GM19438 (cell line): ENCODE results near the gene TOP3A.
A peak's percentile ranks its signal among the peaks of the same experiment; 100 is the strongest.
"Not testable (repeated sequence)": the region's sequence is repeated elsewhere in the genome, so short reads cannot be mapped to it uniquely, and the experiment has no call there.

Source experiments
- ATAC-seq: cut with Tn5 transposase; IDR thresholded peaks from one replicate; pipeline ENCODE4 v1.9.1; 2021; ENCODE audit warnings: low read depth; ENCODE audit not compliant: unreplicated experiment

Gene TOP3A

DNA sequence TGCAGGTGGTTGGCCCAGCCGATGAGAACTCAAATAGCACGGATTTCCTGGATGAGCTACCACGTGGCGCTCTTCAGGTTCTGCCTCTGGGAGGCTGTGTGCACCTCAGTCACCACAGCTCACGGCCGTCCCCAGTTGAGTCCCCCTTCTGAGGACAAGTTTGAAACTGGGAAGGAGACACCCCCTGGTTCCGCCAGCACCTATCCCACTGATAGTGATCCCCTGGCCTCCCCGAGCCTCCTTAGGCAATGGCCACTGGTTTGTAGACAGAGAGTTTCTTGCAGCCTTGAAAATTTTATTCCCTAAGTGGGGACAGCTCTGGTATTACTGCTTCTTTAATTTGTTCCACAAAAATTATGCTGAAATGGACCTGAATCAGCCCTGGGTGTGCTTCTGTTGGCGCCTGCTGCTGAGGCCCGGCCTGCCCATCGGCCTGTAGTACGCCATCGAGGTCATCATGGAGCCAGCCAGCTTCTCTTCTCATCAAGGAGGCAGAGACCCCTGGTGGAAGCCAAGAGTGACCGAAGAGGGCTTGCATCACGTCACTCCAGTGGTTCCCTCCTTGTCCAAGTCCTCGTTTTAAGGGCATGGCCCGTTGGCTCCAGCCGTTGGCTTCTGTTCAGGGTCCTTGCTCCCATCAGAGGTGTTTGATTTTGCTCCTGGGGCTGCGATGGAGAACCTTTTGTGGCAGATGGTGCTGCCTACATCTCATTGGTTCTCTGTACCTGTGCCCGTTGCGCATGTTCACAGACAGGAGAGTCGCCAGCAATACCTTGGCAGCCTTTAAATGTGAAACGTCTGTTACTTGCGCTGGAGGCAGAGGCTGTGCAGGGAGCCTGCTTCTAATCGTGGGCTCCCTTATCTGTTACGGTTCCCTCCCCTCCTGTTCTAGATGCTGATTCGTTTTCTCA lies 9.6 kb upstream of the TOP3A start:
- no peak for ATAC-seq

DNA sequence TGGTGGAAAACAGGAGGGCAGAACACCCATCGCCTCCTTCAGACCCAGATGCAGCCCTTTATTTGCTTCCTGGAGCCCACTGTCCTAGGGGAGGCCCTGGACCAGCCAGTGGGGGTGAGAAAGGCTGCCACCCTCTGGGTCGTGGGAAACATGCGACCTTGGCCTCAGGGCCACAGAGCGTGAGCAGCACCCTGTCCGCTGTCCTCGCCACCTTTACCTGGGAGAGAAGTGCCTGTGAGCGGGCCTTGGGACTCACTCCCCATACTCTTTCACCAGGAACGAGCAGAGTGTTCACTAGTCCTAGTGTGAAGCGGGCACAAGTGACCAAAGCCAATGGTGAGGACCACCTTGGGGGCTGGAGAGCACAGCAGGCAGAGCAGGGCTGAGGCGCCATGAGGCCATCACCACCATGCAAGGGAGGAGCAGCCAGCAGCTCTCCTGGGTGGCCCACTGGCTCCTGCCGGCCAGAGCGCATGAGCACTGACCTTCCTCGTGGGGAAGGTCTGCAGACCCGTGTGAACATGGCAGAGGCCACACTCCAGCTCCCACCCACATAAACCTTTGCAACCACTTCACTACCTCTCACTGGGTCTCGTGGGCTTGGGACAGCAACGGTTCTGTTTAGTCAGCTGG lies 8.8 kb upstream of the TOP3A start:
- no peak for ATAC-seq

DNA sequence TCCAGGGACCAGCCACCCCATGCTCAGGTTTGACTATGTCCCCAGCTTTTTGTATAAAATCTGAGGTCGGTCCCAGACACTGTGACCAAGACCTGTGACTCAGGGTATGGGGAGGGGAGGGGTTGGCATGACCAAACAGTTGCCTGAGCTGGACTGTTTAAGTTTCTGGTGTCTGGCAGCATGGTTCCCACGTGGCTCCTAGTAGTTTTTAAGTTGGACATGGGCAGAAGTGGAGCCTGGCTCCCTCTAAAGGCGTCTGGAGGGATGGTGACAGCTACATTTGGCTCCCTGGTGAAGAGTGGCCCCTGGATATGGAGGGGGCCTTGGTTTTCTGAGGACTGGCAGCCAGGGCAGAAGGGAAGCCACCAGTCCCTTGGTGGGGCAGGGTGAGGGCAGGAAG lies 8.2 kb upstream of the TOP3A start:
- no peak for ATAC-seq

- ATAC-seq, result no peak
Measured at GRCh38 chr17:18322522-18322921, 7.7 kb upstream of the TOP3A start.

- no peak for ATAC-seq
Measured at GRCh38 chr17:18321309-18321708, 6.5 kb upstream of the TOP3A start.

DNA sequence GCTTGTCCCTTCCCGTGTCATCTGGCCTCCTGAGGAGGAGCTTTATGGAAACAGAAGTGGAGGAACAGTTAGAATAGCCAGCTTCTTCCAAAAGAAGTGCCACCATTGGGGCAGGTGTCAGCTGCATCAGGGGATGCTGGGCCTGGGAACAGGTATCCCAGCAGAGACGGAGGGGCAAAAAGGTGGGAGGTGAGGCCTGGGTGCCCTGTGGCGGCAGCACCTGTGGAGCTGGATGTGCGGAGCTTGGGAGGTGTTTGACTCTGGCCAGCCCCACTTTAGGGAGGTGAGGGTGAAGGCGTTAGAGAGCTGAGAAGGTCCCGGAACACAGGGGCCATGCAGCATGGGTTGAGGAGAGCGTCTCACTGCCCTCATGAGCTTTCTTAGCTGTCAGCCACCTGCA lies 5.5 kb upstream of the TOP3A start:
- ATAC-seq, result no peak

DNA sequence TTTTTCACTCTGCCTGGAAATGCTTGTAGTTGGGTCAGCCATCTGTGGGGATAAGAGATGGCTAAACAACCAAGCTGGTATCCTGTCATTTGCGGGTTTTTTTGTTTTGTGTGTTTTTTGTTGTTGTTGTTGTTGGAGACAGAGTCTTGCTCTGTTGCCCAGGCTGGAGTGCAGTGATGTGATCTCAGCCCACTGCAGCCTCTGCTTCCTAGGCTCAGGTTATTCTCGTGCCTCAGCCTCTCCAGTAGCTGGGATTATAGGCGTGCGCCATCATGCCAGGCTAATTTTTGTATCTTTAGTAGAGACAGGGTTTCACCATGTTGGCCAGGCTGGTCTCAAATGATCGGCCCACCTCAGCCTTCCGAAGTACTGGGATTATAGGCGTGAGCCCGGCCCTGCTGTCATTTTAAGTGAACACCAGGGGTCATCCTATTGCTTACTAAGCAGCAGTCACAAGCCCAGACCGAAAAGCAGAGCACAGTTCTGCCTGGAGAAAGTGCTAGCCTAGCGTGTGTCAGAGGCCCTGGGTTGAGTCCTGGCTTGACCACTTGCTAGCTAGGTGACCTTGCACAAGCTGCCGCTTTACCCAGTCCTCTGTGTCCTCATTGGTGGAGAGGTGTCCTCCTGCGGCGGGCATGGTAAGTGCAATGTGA lies 4.9 kb upstream of the TOP3A start:
- no peak for ATAC-seq

DNA sequence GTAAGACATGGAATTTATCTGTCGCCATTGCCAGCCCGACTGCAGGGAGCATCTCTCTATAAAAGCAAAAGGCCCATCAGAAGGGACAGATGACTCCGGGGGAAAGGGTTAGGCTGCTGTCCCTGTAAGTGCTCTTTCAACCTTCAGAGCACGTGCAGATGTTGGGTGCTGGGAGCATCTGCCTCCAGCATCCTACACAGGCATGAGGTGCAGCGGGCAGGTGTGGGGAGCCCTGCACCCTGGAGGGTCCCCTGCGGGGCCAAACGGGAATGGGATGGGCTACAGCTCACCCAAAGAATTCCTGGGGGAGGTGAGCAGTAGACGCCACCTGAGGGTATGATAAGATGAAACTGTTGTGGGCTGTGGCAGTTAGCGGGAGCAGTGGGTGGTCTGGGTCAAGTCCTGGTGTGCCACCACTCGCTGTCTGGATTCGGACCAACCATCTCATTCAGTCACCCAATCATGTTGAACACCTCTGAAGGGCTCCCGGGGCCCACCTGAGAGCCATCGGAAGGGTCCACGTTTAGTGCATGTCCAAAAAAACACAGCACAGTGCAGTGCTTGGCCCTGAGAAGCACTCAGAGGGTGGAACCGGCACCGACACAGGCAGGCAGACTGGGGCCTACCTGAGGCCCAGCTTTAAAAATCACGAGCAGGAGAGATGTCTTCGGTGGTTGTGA lies 4.1 kb upstream of the TOP3A start:
- no peak for ATAC-seq

DNA sequence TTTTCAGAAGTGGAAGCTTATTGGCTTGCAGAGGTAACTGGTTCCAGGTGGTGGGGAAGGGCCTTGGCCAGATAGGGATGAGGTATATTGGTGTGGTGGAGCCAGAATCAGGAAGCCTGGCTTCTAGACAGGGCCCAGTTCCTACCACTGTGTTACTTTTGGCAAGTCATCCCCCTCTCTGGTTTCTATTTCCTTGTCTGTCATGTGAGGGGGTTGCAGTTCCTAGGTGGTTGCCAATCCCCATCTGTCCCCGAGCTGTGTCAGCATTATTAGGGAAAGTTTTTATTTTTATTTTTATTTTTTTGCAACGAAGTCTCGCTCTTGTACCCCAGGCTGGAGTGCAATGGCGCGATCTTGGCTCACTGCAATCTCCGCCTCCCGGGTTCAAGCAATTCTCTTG lies 3.3 kb upstream of the TOP3A start:
- ATAC-seq, result no peak

DNA sequence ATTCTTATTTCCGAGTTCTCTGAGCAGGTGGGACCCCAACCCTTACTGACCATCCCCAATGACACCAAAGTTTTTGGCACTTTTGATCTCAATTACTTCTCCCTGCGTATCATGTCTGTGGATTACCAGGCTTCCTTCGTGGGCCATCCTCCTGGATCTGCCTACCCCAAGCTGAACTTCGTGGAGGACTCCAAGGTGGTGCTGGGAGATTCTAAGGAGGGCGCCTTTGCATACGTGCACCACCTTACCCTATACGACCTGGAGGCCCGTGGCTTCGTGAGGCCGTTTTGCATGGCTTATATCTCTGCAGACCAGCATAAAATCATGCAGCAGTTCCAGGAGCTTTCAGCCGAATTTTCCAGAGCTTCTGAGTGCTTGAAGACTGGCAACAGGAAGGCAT lies 1.2 kb upstream of the TOP3A start:
- ATAC-seq, result no peak

GRCh38 chr17:18315562-18315922 lies 748 bp upstream of the TOP3A start:
- ATAC-seq, result no peak

GRCh38 chr17:18314059-18314730 lies 599 bp downstream of the TOP3A start:
- peak; percentile 3 for ATAC-seq

- ATAC-seq, result no peak
Measured at GRCh38 chr17:18309202-18309601, 5.6 kb downstream of the TOP3A start.

DNA sequence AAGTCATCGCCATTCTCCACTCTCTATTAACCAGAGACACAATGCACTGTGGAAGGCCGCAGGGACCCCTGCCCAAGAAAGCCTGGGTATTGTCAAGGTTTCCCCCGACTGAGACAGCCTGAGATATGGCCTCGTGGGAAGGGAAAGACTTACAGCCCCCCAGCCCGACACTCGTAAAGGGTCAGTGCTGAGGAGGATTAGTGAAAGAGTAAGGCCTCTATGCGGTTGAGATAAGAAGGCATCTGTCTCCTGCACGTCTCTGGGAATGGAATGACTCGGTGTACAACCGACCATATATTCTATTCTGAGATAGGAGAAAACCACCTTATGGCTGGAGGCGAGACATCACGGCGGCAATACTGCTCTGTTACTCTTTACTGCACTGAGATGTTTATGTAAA lies 11.6 kb downstream of the TOP3A start:
- not testable (repeated sequence) for ATAC-seq

DNA sequence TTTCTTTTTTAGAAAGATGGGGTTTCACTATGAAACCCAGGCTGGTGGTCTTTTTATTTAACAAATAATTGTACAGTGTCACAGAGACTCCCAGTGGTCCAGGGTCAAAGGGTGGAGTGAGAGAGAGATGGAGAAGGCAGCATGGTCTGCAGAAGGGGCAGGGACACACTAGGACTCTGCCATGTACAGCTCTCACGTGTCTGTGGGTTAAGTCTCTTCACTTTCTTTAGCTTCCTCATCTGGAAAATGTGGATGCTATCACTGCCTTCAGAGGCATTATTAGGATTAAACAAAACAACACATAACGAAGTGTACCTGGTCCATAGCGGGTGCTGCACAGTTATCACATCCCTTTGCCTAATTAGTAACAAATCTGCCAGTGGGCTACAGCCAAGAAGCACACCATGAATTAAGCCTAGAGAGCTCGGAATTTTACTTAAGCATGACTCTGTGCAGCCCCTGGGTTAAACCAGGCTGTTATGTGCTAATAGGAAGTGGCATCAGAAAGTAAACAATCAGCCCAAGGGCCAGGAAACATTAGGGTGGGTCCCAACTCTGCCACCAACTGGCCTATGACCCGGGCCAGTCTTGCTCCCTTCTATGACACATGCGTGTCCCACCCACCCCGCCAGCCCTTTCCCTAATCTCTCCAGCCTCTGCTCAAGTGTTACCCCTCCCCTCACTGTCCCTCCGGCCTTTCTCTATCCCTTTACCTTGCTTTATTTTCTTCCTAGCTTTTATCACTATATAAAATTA lies 13.9 kb downstream of the TOP3A start:
- ATAC-seq, result no peak

DNA sequence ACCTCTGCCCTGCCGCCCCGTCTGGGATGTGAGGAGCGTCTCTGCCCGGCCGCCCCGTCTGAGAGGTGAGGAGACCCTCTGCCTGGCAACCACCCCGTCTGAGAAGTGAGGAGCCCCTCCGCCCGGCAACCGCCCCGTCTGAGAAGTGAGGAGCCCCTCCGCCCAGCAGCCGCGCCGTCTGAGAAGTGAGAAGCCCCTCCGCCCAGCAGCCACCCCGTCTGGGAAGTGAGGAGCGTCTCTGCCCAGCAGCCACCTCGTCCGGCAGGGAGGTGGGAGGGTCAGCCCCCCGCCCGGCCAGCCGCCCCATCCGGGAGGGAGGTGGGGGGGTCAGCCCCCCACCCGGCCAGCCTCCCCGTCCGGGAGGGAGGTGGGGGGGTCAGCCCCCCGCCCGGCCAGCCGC lies 16.7 kb downstream of the TOP3A start:
- not testable (repeated sequence) for ATAC-seq

DNA sequence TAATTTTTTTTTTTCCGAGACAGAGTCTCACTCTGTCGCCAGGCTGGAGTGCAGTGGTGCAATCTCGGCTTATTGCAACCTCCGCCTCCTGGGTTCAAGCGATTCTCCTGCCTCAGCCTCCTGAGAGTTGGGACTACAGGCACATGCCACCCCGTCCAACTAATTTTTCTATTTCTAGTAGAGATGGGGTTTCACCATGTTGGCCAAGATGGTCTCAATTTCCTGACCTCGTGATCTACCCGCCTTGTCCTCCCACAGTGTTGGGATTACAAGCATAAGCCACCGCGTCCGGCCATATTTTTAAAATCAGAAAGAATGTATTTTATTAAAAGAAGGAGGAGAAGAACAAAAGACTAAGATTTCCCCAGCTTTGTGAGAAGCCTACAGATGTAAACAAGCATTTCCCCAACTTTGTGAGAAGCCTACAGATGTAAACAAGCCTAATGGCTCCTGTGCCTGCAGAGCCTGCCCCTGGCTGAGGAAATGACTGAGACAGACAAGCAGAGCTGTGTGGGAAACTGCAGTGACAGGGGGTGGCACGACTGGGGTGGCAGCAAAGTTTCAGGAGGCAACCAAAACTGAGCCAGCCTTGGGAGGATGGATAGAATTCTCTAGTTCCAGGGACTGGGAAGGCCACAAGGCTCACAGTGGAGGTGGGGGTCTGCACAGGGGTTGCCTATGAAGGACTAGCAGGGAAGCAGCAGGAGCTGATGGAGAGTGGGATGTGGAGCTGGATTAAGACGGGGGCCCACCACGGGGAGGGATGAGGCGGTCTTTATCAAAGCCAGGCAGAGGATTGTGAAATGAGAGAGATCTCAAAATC lies 22.9 kb downstream of the TOP3A start:
- ATAC-seq, result no peak

DNA sequence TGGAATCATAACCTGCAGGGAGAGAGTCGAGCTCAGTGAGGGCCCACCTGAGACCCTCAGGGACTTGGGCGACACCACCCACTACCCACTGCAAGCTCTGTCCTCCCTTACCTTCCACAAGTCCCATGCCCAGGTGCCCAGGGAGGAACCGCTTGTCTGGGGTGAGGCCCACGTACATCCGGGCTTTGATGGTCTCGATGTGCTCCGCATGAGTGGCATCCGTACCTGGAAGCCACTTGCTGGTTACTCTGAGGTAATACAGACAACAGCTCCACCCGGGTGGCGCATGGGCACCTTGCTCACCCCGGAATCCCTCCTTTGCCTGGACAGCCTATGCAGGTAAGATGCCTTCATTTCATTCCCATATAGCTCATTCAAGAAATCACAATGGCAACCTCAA lies 29.5 kb downstream of the TOP3A start:
- ATAC-seq, result no peak

GRCh38 chr17:18281788-18282187 lies 33.0 kb downstream of the TOP3A start:
- ATAC-seq, result no peak
